A549 (cell line): ENCODE results near the gene GPR35. TPM values are rescaled to one million over a fixed set of nuclear protein-coding genes. Genes with fewer than 3 reads are reported as not detected.

Experiments used
- ATAC-seq, 2 experiments: fragments of 200-7000 bp in 1 of 2; fragments of >200 bp in 1 of 2; cut with Nextera tagmentation in 1 of 2; cut with Tn5 transposase in 1 of 2; 3 replicates each; pipeline versions ENCODE4 v1.8.0 to v1.9.1; 2018 to 2020; ENCODE audit warnings: mild to moderate bottlenecking in 1 of 2, moderate library complexity in 1 of 2
- CTCF ChIA-PET: fragments of 300-600 bp; sonication (Branson Sonifier 250); formaldehyde crosslinking; extraction: SDS; loops from one replicate; lab custom pipeline; 2021; ENCODE audit warnings: antibody characterized with exemption, inconsistent platforms; lab: Yijun Ruan, JAX
- POLR2A ChIA-PET: fragments of 350-600 bp; formaldehyde crosslinking; extraction: SDS; loops from one replicate; lab custom pipeline; 2021; ENCODE audit warnings: antibody characterized with exemption, inconsistent platforms; lab: Yijun Ruan, JAX
- DNase-seq, 2 experiments: peaks; one replicate each; pipeline versions ENCODE4 v3.0.0 to v3.0.0-alpha.2; 2011 to 2016; ENCODE audit warnings: low read depth in 1 of 2, low spot score in 1 of 2
- FAIRE-seq: peaks from 2 replicates; lab custom pipeline; 2011; peaks lifted over from hg19 to GRCh38; lab: Jason Lieb, UNC
- H3K27ac ChIP-seq, 2 experiments: fragments of >200 bp; sonication (Bioruptor Twin); formaldehyde crosslinking; 3 replicates each; pipeline ENCODE4 v1.5.1; 2016 to 2017
- H3K4me1 ChIP-seq: fragments of >200 bp; sonication (Bioruptor Twin); formaldehyde crosslinking; 3 replicates; pipeline ENCODE4 v1.6.1; 2016
- H3K4me2 ChIP-seq: fragments of >200 bp; sonication (Bioruptor Twin); formaldehyde crosslinking; 3 replicates; pipeline ENCODE4 v1.6.1; 2016
- H3K4me3 ChIP-seq: fragments of >200 bp; sonication (Bioruptor Twin); formaldehyde crosslinking; 3 replicates; pipeline ENCODE4 v1.5.1; 2016
- H3K9me3 ChIP-seq: fragments of >200 bp; sonication (Bioruptor Twin); formaldehyde crosslinking; 3 replicates; pipeline ENCODE4 v1.6.1; 2016
- ATOH8 ChIP-seq: fragments of 250-450 bp; sonication (Bioruptor Pico); IDR thresholded peaks from 2 replicates; pipeline ENCODE4 v1.5.0; 2020; ENCODE audit warnings: low read depth, mild to moderate bottlenecking, moderate library complexity
- CEBPB ChIP-seq, 2 experiments: fragments of >200 bp in 1 of 2; sonication (Bioruptor Twin) in 1 of 2; formaldehyde crosslinking in 1 of 2; IDR thresholded peaks; 2 replicates each; pipeline ENCODE4 v1.6.1; 2012 to 2016
- CTCF ChIP-seq: fragments of >200 bp; sonication (Bioruptor Twin); formaldehyde crosslinking; IDR thresholded peaks from 3 replicates; pipeline ENCODE4 v1.5.1; 2016
- ELK1 ChIP-seq: fragments of 150-350 bp; IDR thresholded peaks from 2 replicates; pipeline ENCODE4 v1.6.1; 2014; ENCODE audit warnings: low read depth, mild to moderate bottlenecking, low read length
- FOXS1 ChIP-seq: fragments of 250-450 bp; sonication (Bioruptor Pico); IDR thresholded peaks from 2 replicates; pipeline ENCODE4 v1.5.0; 2020; ENCODE audit warnings: mild to moderate bottlenecking, moderate library complexity
- HMGXB4 ChIP-seq: fragments of 250-450 bp; sonication (Bioruptor Pico); IDR thresholded peaks from 2 replicates; pipeline ENCODE4 v1.5.0; 2021; ENCODE audit warnings: mild to moderate bottlenecking, moderate library complexity, borderline replicate concordance
- HOXB5 ChIP-seq: fragments of 250-450 bp; sonication (Bioruptor Pico); IDR thresholded peaks from 2 replicates; pipeline ENCODE4 v1.5.0; 2020; ENCODE audit warnings: mild to moderate bottlenecking, moderate library complexity
- MAFK ChIP-seq: fragments of 450-650 bp; IDR thresholded peaks from 2 replicates; pipeline ENCODE4 v1.6.1; 2014; ENCODE audit not compliant: partially characterized antibody
- MAZ ChIP-seq: fragments of 150-350 bp; IDR thresholded peaks from 2 replicates; pipeline ENCODE4 v1.6.1; 2014; ENCODE audit warnings: antibody characterized with exemption, low read depth, low read length, borderline replicate concordance
- RARB ChIP-seq: fragments of 250-450 bp; sonication (Bioruptor Pico); IDR thresholded peaks from 2 replicates; pipeline ENCODE4 v1.8.0; 2021; ENCODE audit warnings: mild to moderate bottlenecking, moderate library complexity
- SREBF2 ChIP-seq: fragments of 450-650 bp; IDR thresholded peaks from 2 replicates; pipeline ENCODE4 v1.6.1; 2014; ENCODE audit warnings: mild to moderate bottlenecking, moderate library complexity
- TP53 ChIP-seq: fragments of 250-450 bp; sonication (Bioruptor Pico); IDR thresholded peaks from 2 replicates; pipeline ENCODE4 v1.5.0; 2021; ENCODE audit warnings: mild to moderate bottlenecking, moderate library complexity
- USF2 ChIP-seq: fragments of 450-650 bp; IDR thresholded peaks from 2 replicates; pipeline ENCODE4 v1.6.1; 2014; ENCODE audit warnings: antibody characterized with exemption
- ZC3H11A ChIP-seq: fragments of 450-650 bp; IDR thresholded peaks from 2 replicates; pipeline ENCODE4 v1.6.1; 2014; ENCODE audit warnings: antibody characterized with exemption, mild to moderate bottlenecking
- ZSCAN20 ChIP-seq: fragments of 250-450 bp; sonication (Bioruptor Pico); IDR thresholded peaks from 2 replicates; pipeline ENCODE4 v1.8.0; 2022; ENCODE audit warnings: mild to moderate bottlenecking, moderate library complexity
- WGBS: methylation state at CpG from one replicate; pipeline ENCODE4 v1.1.6; 2017; ENCODE audit errors: missing lambda C conversion rate; 5-methylcytosine and 5-hydroxymethylcytosine counted together
- polyA plus RNA-seq, 4 experiments: library from polyadenylated mRNA; depleted of rRNA in 3 of 4; stranded (reverse); fragments of >200 nt; fragmentation: RNase III in 1 of 4; extraction: RNeasy Plus Mini Kit Qiagen cat#74134 plus additional on column Dnase treatment in 1 of 4; gene quantifications; 2 replicates in 3 of 4; 3 replicates in 1 of 4; pipeline ENCODE4 v1.2.3, GENCODE V29; 2011 to 2017

The GPR35 gene
- polyA plus RNA-seq, 2 of the 4 experiments (the other 2 are of a cell fraction): 0.65 to 0.90 TPM

- CTCF ChIA-PET: interaction anchor here (1.2 kb wide), 1 partner anchor 25 kb away, joined by 3 read pairs; no protein-coding TSS in a partner anchor
Measured at GRCh38 chr2:240600451-240600961, 24.8 kb upstream of the GPR35 start.

GRCh38 chr2:240601061-240601830 is 24.0 kb upstream of the GPR35 start:
- ATAC-seq (no peak), DNase-seq (no peak), FAIRE-seq (no peak)
- H3K4me3 ChIP-seq: no peak overlapping the region
- peaks cover 13% of the 10 kb centered on the region for H3K4me1 ChIP-seq
- 78% methylated on average over 18 of the region's 20 CpGs for WGBS
- CTCF ChIA-PET: interaction anchor here (1.2 kb wide), 1 partner anchor 26 kb away, joined by 3 read pairs; no protein-coding TSS in a partner anchor
- no peak overlapping the region for H3K27ac ChIP-seq
- H3K9me3 ChIP-seq: no peaks in the 10 kb centered on the region
- POLR2A ChIA-PET: interaction anchor here (0.6 kb wide), 1 partner anchor 15 kb away, joined by 3 read pairs; the partner anchor contains the start of gene CAPN10
- TF ChIP-seq CTCF (no peak), MAFK (no peak), USF2 (no peak), ATOH8 (no peak), FOXS1 (CRISPR knock-in tag) (no peak), TP53 (CRISPR knock-in tag) (no peak), MAZ (no peak)
- H3K4me2 ChIP-seq: no peak overlapping the region

More at GRCh38 chr2:240600451-240600961, 24.8 kb upstream of the GPR35 start:
- no peak for DNase-seq
- POLR2A ChIA-PET: no interaction called here
- H3K4me2 ChIP-seq: no peak overlapping the region
- no peak overlapping the region for H3K4me3 ChIP-seq
- FAIRE-seq: no peak
- WGBS: 94% methylated on average over 13 of the region's 16 CpGs
- peaks cover 11% of the 10 kb centered on the region for H3K4me1 ChIP-seq
- H3K27ac ChIP-seq: no peak overlapping the region
- ATAC-seq: no peak
- H3K9me3 ChIP-seq: no peaks in the 10 kb centered on the region
- no peak for TF ChIP-seq RARB
- TF ChIP-seq ZSCAN20 (CRISPR knock-in tag): no peak
- no peak for TF ChIP-seq HMGXB4 (CRISPR knock-in tag)
- no peak for TF ChIP-seq SREBF2
- no peak for TF ChIP-seq ZC3H11A

GRCh38 chr2:240601831-240602160 is 23.5 kb upstream of the GPR35 start:
- no peak for TF ChIP-seq ELK1
- no peak for TF ChIP-seq CTCF
- TF ChIP-seq SREBF2: no peak
- no peak for TF ChIP-seq HOXB5 (CRISPR knock-in tag)
- no peak for TF ChIP-seq CEBPB (IDR thresholded peaks at IDR 0.05)
- TF ChIP-seq, all 56 proteins: peak for 0
- Histone ChIP-seq H3K27ac (no peak overlapping the region), H3K4me3 (no peak overlapping the region), H3K9me3 (no peaks in the 10 kb centered on the region), H3K4me1 (peaks cover 13% of the 10 kb centered on the region), H3K4me2 (no peak overlapping the region)
- ChIA-PET POLR2A (no interaction called here), CTCF (interaction anchor here (1.2 kb wide), 1 partner anchor 27 kb away, joined by 3 read pairs; no protein-coding TSS in a partner anchor)
- no peak for ATAC-seq
- FAIRE-seq: no peak
- WGBS: 69% methylated on average over 3 of the region's 11 CpGs
- DNase-seq: no peak
